ENCODE results near the gene MKI67.

GRCh38 chr10:128062881-128063563 is 63.2 kb downstream of the MKI67 start:
- TF ChIP-seq, protein P1, sequence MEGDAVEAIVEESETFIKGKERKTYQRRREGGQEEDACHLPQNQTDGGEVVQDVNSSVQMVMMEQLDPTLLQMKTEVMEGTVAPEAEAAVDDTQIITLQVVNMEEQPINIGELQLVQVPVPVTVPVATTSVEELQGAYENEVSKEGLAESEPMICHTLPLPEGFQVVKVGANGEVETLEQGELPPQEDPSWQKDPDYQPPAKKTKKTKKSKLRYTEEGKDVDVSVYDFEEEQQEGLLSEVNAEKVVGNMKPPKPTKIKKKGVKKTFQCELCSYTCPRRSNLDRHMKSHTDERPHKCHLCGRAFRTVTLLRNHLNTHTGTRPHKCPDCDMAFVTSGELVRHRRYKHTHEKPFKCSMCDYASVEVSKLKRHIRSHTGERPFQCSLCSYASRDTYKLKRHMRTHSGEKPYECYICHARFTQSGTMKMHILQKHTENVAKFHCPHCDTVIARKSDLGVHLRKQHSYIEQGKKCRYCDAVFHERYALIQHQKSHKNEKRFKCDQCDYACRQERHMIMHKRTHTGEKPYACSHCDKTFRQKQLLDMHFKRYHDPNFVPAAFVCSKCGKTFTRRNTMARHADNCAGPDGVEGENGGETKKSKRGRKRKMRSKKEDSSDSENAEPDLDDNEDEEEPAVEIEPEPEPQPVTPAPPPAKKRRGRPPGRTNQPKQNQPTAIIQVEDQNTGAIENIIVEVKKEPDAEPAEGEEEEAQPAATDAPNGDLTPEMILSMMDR (IDR thresholded peaks at IDR 0.05), result no peak
- no peak for TF ChIP-seq POLR2A (IDR thresholded peaks at IDR 0.05)
